ENCODE data around the gene UBE3C. TPM values are rescaled to one million over a fixed set of nuclear protein-coding genes. Genes with fewer than 3 reads are reported as not detected.

Gene UBE3C
- total and polyA plus RNA-seq, 2 experiments from 2014 or later, result 30.8 to 92.7 TPM

DNA sequence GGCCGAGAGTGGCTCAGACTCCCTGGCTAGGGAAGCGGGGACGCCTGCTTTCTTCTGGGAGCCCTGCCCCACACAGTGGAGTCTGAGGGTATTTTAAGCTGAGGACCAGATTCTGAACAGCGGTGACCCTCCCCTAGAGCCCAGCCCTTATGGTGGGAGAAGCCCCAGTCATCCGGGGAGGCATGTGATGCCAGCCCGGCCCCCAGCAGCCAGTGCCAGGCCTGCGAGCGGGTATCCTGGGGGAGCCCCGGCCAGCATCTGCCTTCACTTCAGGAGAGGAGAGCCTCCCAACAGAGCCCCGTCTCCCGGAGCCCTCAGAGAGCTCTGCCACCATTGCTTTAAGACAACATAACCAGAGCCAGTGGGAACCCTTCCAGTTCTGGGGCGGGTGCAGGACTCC lies 156.6 kb downstream of the UBE3C start:
- Histone ChIP-seq H3K79me2 (ENCODE audit: insufficient read depth) (no peaks in the 10 kb centered on the region), H3K9me3 (ENCODE audit: low read depth) (no peaks in the 10 kb centered on the region), H3K4me2 (ENCODE audit: unreplicated experiment) (no peak overlapping the region), H3K27ac (no peak overlapping the region), H3F3A (ENCODE audit: insufficient read depth) (no peaks in the 10 kb centered on the region), H4K20me1 (ENCODE audit: insufficient read depth) (no peaks in the 10 kb centered on the region), H3K9me2 (ENCODE audit: insufficient read depth) (no peaks in the 10 kb centered on the region), H3K4me1 (ENCODE audit: insufficient read depth) (no peaks in the 10 kb centered on the region), H3K9ac (no peak overlapping the region), H3K4me3 (no peak overlapping the region), H3K27me3 (replicated peaks; ENCODE audit: insufficient read depth) (no peaks in the 10 kb centered on the region), H2AFZ (no peak overlapping the region), H3K36me3 (ENCODE audit: low read depth) (no peaks in the 10 kb centered on the region)
- TF ChIP-seq EZH2 (IDR thresholded peaks at IDR 0.05; ENCODE audit: insufficient read depth, poor library complexity, severe bottlenecking), result no peak
- no peak for TF ChIP-seq EZH2phosphoT487 (IDR thresholded peaks at IDR 0.05; ENCODE audit: insufficient read depth, low read depth)
- WGBS, 2 experiments (ENCODE audit: low coverage in 1 of 2, low lambda C conversion rate in 2 of 2, missing lambda C conversion rate in 2 of 2), result 76% methylated on average over 11 of the region's 12 CpGs
- in situ Hi-C loops (cut with MboI), result no loop called here
- no peak for DNase-seq

- in situ Hi-C loops (cut with MboI), result no loop called here
- WGBS, 2 experiments (ENCODE audit: low coverage in 1 of 2, low lambda C conversion rate in 2 of 2, missing lambda C conversion rate in 2 of 2), result 89 to 92% methylated on average over 12 to 13 of the region's 13 CpGs
These were observed 158.5 kb downstream of the UBE3C start for GRCh38 chr7:157297185-157297584.

DNA sequence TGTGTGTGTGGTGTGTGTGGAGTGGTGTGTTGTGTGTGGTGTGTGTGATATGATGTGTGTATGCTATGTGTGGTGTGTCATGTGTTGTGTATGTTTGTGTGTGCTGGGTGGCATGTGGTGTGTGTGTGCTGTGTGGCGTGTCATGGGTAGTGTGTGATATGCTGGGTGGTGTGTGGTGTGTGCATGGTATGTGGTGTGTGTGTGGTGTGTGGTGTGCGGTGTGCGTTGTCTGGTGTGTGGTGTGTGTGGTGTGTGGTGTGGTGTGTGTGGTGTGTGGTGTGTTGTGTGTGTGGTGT lies 160.5 kb downstream of the UBE3C start:
- no peak overlapping the region for H3K4me2 ChIP-seq (ENCODE audit: unreplicated experiment)
- TF ChIP-seq EZH2phosphoT487 (IDR thresholded peaks at IDR 0.05; ENCODE audit: insufficient read depth, low read depth), result no peak
- TF ChIP-seq EZH2 (IDR thresholded peaks at IDR 0.05; ENCODE audit: insufficient read depth, poor library complexity, severe bottlenecking), result no peak
- H3K4me1 ChIP-seq (ENCODE audit: insufficient read depth), result peaks cover 5% of the 10 kb centered on the region; the same call in 1 of the 2 replicates
- H3K9me3 ChIP-seq (ENCODE audit: low read depth), result no peaks in the 10 kb centered on the region
- in situ Hi-C loops (cut with MboI), result no loop called here
- 88 to 90% methylated on average over 1 to 3 of the region's 3 CpGs for WGBS, 2 experiments (ENCODE audit: low coverage in 1 of 2, low lambda C conversion rate in 2 of 2, missing lambda C conversion rate in 2 of 2)
- H3K27me3 ChIP-seq (replicated peaks; ENCODE audit: insufficient read depth), result no peaks in the 10 kb centered on the region
- H3K9ac ChIP-seq, result no peak overlapping the region
- no peak overlapping the region for H3K27ac ChIP-seq
- H3K36me3 ChIP-seq (ENCODE audit: low read depth), result no peaks in the 10 kb centered on the region
- no peak for DNase-seq
- H3K4me3 ChIP-seq, result no peak overlapping the region
- no peak overlapping the region for H2AFZ ChIP-seq
- no peaks in the 10 kb centered on the region for H3K9me2 ChIP-seq (ENCODE audit: insufficient read depth)
- H4K20me1 ChIP-seq (ENCODE audit: insufficient read depth), result no peaks in the 10 kb centered on the region
- no peaks in the 10 kb centered on the region for H3K79me2 ChIP-seq (ENCODE audit: insufficient read depth)
- no peaks in the 10 kb centered on the region for H3F3A ChIP-seq (ENCODE audit: insufficient read depth)

More at GRCh38 chr7:157297185-157297584, 158.5 kb downstream of the UBE3C start:
- Histone ChIP-seq H3K9ac (no peak overlapping the region), H3K4me3 (no peak overlapping the region), H3K27ac (no peak overlapping the region), H4K20me1 (ENCODE audit: insufficient read depth) (no peaks in the 10 kb centered on the region), H3K4me1 (ENCODE audit: insufficient read depth) (peaks cover 4% of the 10 kb centered on the region; the same call in 1 of the 2 replicates), H3K79me2 (ENCODE audit: insufficient read depth) (no peaks in the 10 kb centered on the region), H3K36me3 (ENCODE audit: low read depth) (no peaks in the 10 kb centered on the region), H2AFZ (no peak overlapping the region), H3F3A (ENCODE audit: insufficient read depth) (no peaks in the 10 kb centered on the region), H3K4me2 (ENCODE audit: unreplicated experiment) (no peak overlapping the region), H3K9me2 (ENCODE audit: insufficient read depth) (no peaks in the 10 kb centered on the region), H3K27me3 (replicated peaks; ENCODE audit: insufficient read depth) (no peaks in the 10 kb centered on the region), H3K9me3 (ENCODE audit: low read depth) (no peaks in the 10 kb centered on the region)
- TF ChIP-seq EZH2 (IDR thresholded peaks at IDR 0.05; ENCODE audit: insufficient read depth, poor library complexity, severe bottlenecking), result no peak
- no peak for DNase-seq

DNA sequence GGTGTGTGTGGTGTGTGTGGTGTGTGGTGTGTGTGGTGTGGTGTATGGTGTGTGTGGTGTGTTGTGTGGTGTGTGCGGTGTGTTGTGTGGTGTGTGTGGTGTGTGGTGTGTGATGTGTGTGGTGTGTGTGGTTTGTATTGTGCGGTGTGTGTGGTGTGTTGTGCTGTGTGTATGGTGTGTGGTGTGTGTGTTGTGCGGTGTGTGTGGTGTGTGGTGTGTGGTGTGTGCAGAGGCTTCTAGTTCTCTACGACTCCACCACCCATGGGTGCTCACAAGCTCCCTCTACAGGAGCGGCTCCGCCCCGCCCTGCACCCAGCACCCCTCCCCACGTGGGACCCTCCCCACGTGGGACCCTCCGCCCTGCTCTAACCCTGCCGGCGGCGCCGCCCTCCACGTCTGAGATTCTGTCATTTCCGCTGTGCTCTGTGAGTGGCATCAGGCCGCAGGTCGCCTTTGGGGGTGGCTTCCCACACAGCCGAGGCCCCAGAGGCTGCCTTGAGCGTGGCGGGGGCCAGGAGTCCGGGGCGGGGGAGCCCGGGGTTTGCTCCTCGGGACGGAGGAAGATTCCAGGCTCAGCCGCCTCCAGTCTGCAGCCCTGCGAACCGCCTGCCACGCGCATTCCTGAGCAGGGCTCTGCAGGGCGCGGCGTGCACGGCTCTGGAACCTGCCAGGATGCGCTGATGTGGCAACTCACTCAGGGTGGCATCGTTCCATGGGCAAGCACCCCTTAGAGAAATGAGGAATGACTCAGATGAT lies 161.1 kb downstream of the UBE3C start:
- Histone ChIP-seq H3K36me3 (ENCODE audit: low read depth) (no peaks in the 10 kb centered on the region), H2AFZ (no peak overlapping the region), H3K9me2 (ENCODE audit: insufficient read depth) (no peaks in the 10 kb centered on the region), H4K20me1 (ENCODE audit: insufficient read depth) (no peaks in the 10 kb centered on the region), H3K79me2 (ENCODE audit: insufficient read depth) (no peaks in the 10 kb centered on the region), H3K4me2 (ENCODE audit: unreplicated experiment) (no peak overlapping the region), H3K4me1 (ENCODE audit: insufficient read depth) (peaks cover 5% of the 10 kb centered on the region; the same call in 1 of the 2 replicates), H3F3A (ENCODE audit: insufficient read depth) (no peaks in the 10 kb centered on the region), H3K4me3 (no peak overlapping the region), H3K27ac (no peak overlapping the region), H3K27me3 (replicated peaks; ENCODE audit: insufficient read depth) (no peaks in the 10 kb centered on the region), H3K9ac (no peak overlapping the region), H3K9me3 (ENCODE audit: low read depth) (no peaks in the 10 kb centered on the region)
- WGBS, 2 experiments (ENCODE audit: low coverage in 1 of 2, low lambda C conversion rate in 2 of 2, missing lambda C conversion rate in 2 of 2), result 66 to 91% methylated on average over 13 to 37 of the region's 37 CpGs
- DNase-seq, result no peak
- in situ Hi-C loops (cut with MboI), result no loop called here
- TF ChIP-seq EZH2 (IDR thresholded peaks at IDR 0.05; ENCODE audit: insufficient read depth, poor library complexity, severe bottlenecking) (no peak), EZH2phosphoT487 (IDR thresholded peaks at IDR 0.05; ENCODE audit: insufficient read depth, low read depth) (no peak)
